Stomach (tissue), 4 donors: Measurements from ENCODE around the gene PPIL6.

Source experiments
- CTCF ChIP-seq, 7 experiments: fragments of 450-650 bp in 4 of 7; fragments of 200-600 bp in 3 of 7; sonication (generic) in 3 of 7; IDR thresholded peaks; one replicate each; pipeline ENCODE4 v1.5.1; 2016 to 2019; ENCODE audit warnings: antibody characterized with exemption in 7 of 7, control low read depth in 2 of 7, mild to moderate bottlenecking in 1 of 7
- POLR2A ChIP-seq, 4 donors: fragments of 450-650 bp; IDR thresholded peaks; one replicate each; pipeline ENCODE4 v1.6.1; 2016; ENCODE audit warnings: antibody characterized with exemption in 4 of 4, control low read depth in 2 of 4, mild to moderate bottlenecking in 1 of 4, moderate library complexity in 1 of 4

DNA sequence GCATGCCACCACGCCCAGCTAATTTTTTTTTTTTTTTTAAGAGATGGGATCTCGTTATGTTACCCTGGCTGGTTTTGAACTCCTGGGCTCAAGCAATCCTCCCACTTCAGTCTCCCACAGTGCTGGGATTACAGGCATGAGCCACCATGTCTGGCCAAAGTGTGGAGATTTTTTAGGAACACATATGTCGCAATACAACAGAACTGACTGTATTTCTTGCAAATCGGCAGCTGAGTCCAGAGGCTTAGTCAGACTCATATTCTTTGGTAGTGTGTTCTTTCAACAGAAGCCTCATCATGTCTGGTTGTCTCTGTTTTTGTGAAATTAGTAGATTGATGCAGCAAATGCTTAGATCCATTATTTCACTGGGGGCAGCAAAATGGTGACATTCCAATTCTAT lies 34.2 kb downstream of the PPIL6 start:
- no peak for TF ChIP-seq CTCF (IDR thresholded peaks at IDR 0.05)
- no peak for TF ChIP-seq POLR2A (IDR thresholded peaks at IDR 0.05)
